ENCODE measurements around the gene NET1.

DNA sequence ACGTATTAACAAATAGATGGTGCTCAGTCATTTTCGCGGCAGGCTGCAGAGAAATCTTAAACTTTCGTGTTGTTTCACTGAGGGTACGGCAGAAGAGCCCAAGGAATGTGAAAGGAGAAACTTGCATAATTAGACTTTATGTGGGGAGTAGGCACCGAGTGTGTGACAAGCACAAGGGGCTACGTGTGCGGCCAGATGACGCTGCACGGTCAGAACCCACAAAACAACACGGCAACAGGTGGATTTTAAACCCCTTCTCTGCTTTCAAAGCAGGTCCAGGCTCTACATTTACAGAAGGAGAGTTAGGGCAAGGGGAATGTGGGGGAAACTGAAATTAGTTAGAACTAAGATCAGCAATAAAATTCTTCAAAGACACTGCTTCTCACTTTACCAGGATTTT is 48.0 kb upstream of the NET1 start:
- TF ChIP-seq, protein P1, sequence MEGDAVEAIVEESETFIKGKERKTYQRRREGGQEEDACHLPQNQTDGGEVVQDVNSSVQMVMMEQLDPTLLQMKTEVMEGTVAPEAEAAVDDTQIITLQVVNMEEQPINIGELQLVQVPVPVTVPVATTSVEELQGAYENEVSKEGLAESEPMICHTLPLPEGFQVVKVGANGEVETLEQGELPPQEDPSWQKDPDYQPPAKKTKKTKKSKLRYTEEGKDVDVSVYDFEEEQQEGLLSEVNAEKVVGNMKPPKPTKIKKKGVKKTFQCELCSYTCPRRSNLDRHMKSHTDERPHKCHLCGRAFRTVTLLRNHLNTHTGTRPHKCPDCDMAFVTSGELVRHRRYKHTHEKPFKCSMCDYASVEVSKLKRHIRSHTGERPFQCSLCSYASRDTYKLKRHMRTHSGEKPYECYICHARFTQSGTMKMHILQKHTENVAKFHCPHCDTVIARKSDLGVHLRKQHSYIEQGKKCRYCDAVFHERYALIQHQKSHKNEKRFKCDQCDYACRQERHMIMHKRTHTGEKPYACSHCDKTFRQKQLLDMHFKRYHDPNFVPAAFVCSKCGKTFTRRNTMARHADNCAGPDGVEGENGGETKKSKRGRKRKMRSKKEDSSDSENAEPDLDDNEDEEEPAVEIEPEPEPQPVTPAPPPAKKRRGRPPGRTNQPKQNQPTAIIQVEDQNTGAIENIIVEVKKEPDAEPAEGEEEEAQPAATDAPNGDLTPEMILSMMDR (IDR thresholded peaks at IDR 0.05), result no peak
- TF ChIP-seq EP300 (IDR thresholded peaks at IDR 0.05), result no peak
